SHP77 (cell line): Measurements from ENCODE around the gene CCND3.

Source experiments
- DNase-seq, 2 experiments: peaks; one replicate each; lab custom pipeline; 2025; lab: John Stamatoyannopoulos, UW

The CCND3 gene

GRCh38 chr6:41921712-41921998 lies 20.0 kb downstream of the CCND3 start:
- DNase-seq = no peak

GRCh38 chr6:41920921-41921711 lies 20.5 kb downstream of the CCND3 start, which contains the start of the genes BYSL and MED20:
BYSL (plus strand) TSS chr6:41921499; CDS start chr6:41921563, 64 bp downstream.
MED20 (minus strand) TSS chr6:41921139; CDS start chr6:41921018, 121 bp downstream.
- DNase-seq = peak; percentile 80 to 85

GRCh38 chr6:41917528-41917927 lies 24.1 kb downstream of the CCND3 start:
- DNase-seq = no peak

- DNase-seq = no peak
Observed at GRCh38 chr6:41914869-41915530, 26.6 kb downstream of the CCND3 start.

- DNase-seq = no peak
Observed at GRCh38 chr6:41914343-41914742, 27.3 kb downstream of the CCND3 start.

GRCh38 chr6:41909727-41910126 lies 31.9 kb downstream of the CCND3 start:
- no peak for DNase-seq

- no peak for DNase-seq
Observed at GRCh38 chr6:41901882-41902519, 39.6 kb downstream of the CCND3 start.

GRCh38 chr6:41900861-41901260 lies 40.7 kb downstream of the CCND3 start:
- DNase-seq = no peak

GRCh38 chr6:41896281-41896680 lies 45.3 kb downstream of the CCND3 start:
- no peak for DNase-seq

- peak; percentile 77 to 89 for DNase-seq
Observed at GRCh38 chr6:41895300-41896233, 46.0 kb downstream of the CCND3 start, which contains the start of gene USP49. USP49 (minus strand) TSS chr6:41895375; CDS start chr6:41806983, 88,392 bp downstream.

GRCh38 chr6:41894366-41895299 lies 47.0 kb downstream of the CCND3 start:
- no peak for DNase-seq

GRCh38 chr6:41892921-41893564 lies 48.6 kb downstream of the CCND3 start:
- DNase-seq = no peak

- no peak for DNase-seq
Observed at GRCh38 chr6:41887331-41887751, 54.3 kb downstream of the CCND3 start.

GRCh38 chr6:41885930-41886329 lies 55.7 kb downstream of the CCND3 start:
- no peak for DNase-seq

GRCh38 chr6:41884957-41885356 lies 56.7 kb downstream of the CCND3 start:
- DNase-seq = no peak
